ENCODE results near the gene GRK2. TPM values are rescaled to one million over a fixed set of nuclear protein-coding genes. Genes with fewer than 3 reads are reported as not detected.

The GRK2 gene
- total RNA-seq, 1 experiment from 2014 or later, result 56.3 TPM

- Histone ChIP-seq H4K8ac (replicated peaks; ENCODE audit: insufficient read length, low read depth, low read length) (no peak overlapping the region), H2BK20ac (ENCODE audit: low read depth, low read length, poor library complexity, severe bottlenecking) (no peak overlapping the region), H4K5ac (ENCODE audit: insufficient read length, low read depth, low read length) (no peak overlapping the region), H3K79me2 (ENCODE audit: insufficient read depth, low read length) (no peaks in the 10 kb centered on the region), H3K4me1 (ENCODE audit: insufficient read depth, low read length) (no peaks in the 10 kb centered on the region), H3K9ac (ENCODE audit: extremely low read depth, insufficient read length, low read length) (no peak overlapping the region), H2BK120ac (ENCODE audit: low read depth, low read length, poor library complexity, severe bottlenecking) (no peak overlapping the region), H3K14ac (ENCODE audit: insufficient read depth, low read length) (no peak overlapping the region), H3K27ac (ENCODE audit: insufficient read length, low read depth, low read length) (no peak overlapping the region), H3K9me3 (ENCODE audit: control insufficient read depth, low read depth, low read length) (no peaks in the 10 kb centered on the region), H3K4me2 (ENCODE audit: insufficient read depth, insufficient read length, low read length) (no peak overlapping the region), H3K23ac (ENCODE audit: insufficient read length, low read depth, low read length) (no peak overlapping the region), H3T11ph (ENCODE audit: low read length) (no peak overlapping the region), H4K20me1 (ENCODE audit: control insufficient read depth, insufficient read depth, insufficient read length) (no peaks in the 10 kb centered on the region), H2AK5ac (ENCODE audit: insufficient read length, low read length) (no peak overlapping the region), H2BK12ac (ENCODE audit: insufficient read length, low read depth, low read length) (no peak overlapping the region), H2BK5ac (ENCODE audit: insufficient read length, low read length) (no peak overlapping the region), H3K23me2 (ENCODE audit: insufficient read length, low read depth, low read length, poor library complexity, severe bottlenecking) (no peaks in the 10 kb centered on the region), H2AFZ (ENCODE audit: low read length) (no peak overlapping the region), H4K91ac (ENCODE audit: insufficient read length, low read depth, low read length) (no peak overlapping the region), H3K18ac (ENCODE audit: insufficient read length, low read depth, low read length) (no peak overlapping the region), H3K4ac (ENCODE audit: low read depth, low read length) (no peak overlapping the region), H3K27me3 (ENCODE audit: insufficient read depth, low read length) (no peaks in the 10 kb centered on the region), H2BK15ac (ENCODE audit: low read depth, low read length) (no peak overlapping the region), H3K79me1 (ENCODE audit: insufficient read depth, low read depth, low read length, poor library complexity, severe bottlenecking) (no peaks in the 10 kb centered on the region), H3K56ac (ENCODE audit: insufficient read length, low read depth, low read length) (no peak overlapping the region)
- Mint-ChIP-seq H3K9me3 (peaks cover 16 to 21% of the 10 kb centered on the region in 2 experiments; a peak in 4 of 5 replicates), H3K36me3 (ENCODE audit: insufficient read depth in 1 of 3, low read depth in 3 of 3) (peaks cover 34 to 71% (median 52%) of the 10 kb centered on the region in 3 experiments), H3K27ac (no peak overlapping the region), H3K27me3 (ENCODE audit: low read depth) (no peaks in the 10 kb centered on the region), H3K4me1 (no peaks in the 10 kb centered on the region), H3K4me3 (no peak overlapping the region)
- TF ChIP-seq CTCF (conservative IDR thresholded peaks at IDR 0.05), result no peak
- WGBS (ENCODE audit: extremely low coverage, insufficient read length, low lambda C conversion rate), result no CpG with 5 or more reads among the region's 1 CpG
- no peak for DNase-seq
Measured at GRCh38 chr11:67295846-67296245, 29.6 kb downstream of the GRK2 start.

Data from H9 (cell line).